HEK293 (cell line): ENCODE results near the gene TSPEAR.

ENCODE experiments used
- CTCF ChIP-seq: fragments of 450-650 bp; formaldehyde crosslinking; IDR thresholded peaks from 2 replicates; pipeline ENCODE4 v1.5.1; 2016; ENCODE audit warnings: missing biosample characterization, missing genetic modification characterization
- GLIS2 ChIP-seq: fragments of 450-650 bp; formaldehyde crosslinking; IDR thresholded peaks from 2 replicates; pipeline ENCODE4 v1.5.1; 2016; ENCODE audit warnings: missing biosample characterization, missing genetic modification characterization
- ZBTB49 ChIP-seq: fragments of 450-650 bp; formaldehyde crosslinking; IDR thresholded peaks from 2 replicates; pipeline ENCODE4 v1.5.1; 2016; ENCODE audit warnings: missing biosample characterization, missing genetic modification characterization, low read depth
- ZNF24 ChIP-seq: fragments of 450-650 bp; formaldehyde crosslinking; IDR thresholded peaks from 2 replicates; pipeline ENCODE4 v1.5.1; 2016; ENCODE audit warnings: missing biosample characterization, missing genetic modification characterization
- ZNF274 ChIP-seq, 2 experiments: fragments of 200-500 bp in 1 of 2; fragments of 450-650 bp in 1 of 2; sonication (Bioruptor generic) in 1 of 2; formaldehyde crosslinking in 1 of 2; IDR thresholded peaks; 2 replicates each; pipeline versions ENCODE4 v1.5.1 to v1.6.1; 2014 to 2016; ENCODE audit warnings: borderline replicate concordance in 1 of 2, inconsistent platforms in 1 of 2, low read length in 1 of 2, missing biosample characterization in 1 of 2, missing genetic modification characterization in 1 of 2
- ZNF555 ChIP-seq: fragments of 450-650 bp; formaldehyde crosslinking; conservative IDR thresholded peaks from 2 replicates; pipeline ENCODE4 v1.5.1; 2017; ENCODE audit warnings: missing biosample characterization, mild to moderate bottlenecking, missing genetic modification characterization, inconsistent platforms

- no peak for TF ChIP-seq ZNF24 (tag by site-specific recombination)
- no peak for TF ChIP-seq ZNF274 (IDR thresholded peaks at IDR 0.05; ENCODE audit: low read length)
- TF ChIP-seq ZNF274 (tag by site-specific recombination; IDR thresholded peaks at IDR 0.05; ENCODE audit: borderline replicate concordance), result no peak
- no peak for TF ChIP-seq CTCF
- no peak for TF ChIP-seq GLIS2 (tag by site-specific recombination)
- TF ChIP-seq ZNF555 (tag by site-specific recombination), result no peak
- no peak for TF ChIP-seq ZBTB49 (tag by site-specific recombination)
Observed at GRCh38 chr21:44736291-44737004, 25.1 kb upstream of the TSPEAR start.
